Mesothelial cell of epicardium (in vitro differentiated cells): ENCODE measurements around the gene F11R. TPM values are rescaled to one million over a fixed set of nuclear protein-coding genes. Genes with fewer than 3 reads are reported as not detected.
"Not testable (repeated sequence)": the region's sequence is repeated elsewhere in the genome, so short reads cannot be mapped to it uniquely, and the experiment has no call there.

Experiments
- DNase-seq, 2 experiments: peaks; one replicate each; pipeline ENCODE4 v3.0.0; 2021; ENCODE audit warnings: low spot score in 2 of 2; ENCODE audit not compliant: unreplicated experiment in 2 of 2
- H3K27ac Mint-ChIP-seq: 2 replicates; pipeline ENCODE4 v1.8.0; 2021; ENCODE audit warnings: mixed read lengths
- H3K27me3 Mint-ChIP-seq: 2 replicates; pipeline ENCODE4 v1.8.0; 2021; ENCODE audit warnings: low read depth, mixed read lengths
- H3K36me3 Mint-ChIP-seq: 2 replicates; pipeline ENCODE4 v1.8.0; 2021; ENCODE audit warnings: mixed read lengths
- H3K4me1 Mint-ChIP-seq: 2 replicates; pipeline ENCODE4 v1.8.0; 2021; ENCODE audit warnings: mixed read lengths
- H3K4me3 Mint-ChIP-seq: 2 replicates; pipeline ENCODE4 v1.8.0; 2021; ENCODE audit warnings: mild to moderate bottlenecking, moderate library complexity, mixed read lengths
- H3K9me3 Mint-ChIP-seq: 2 replicates; pipeline ENCODE4 v1.8.0; 2021; ENCODE audit warnings: mixed read lengths
- total RNA-seq: library from RNA; stranded (reverse); gene quantifications from 3 replicates; pipeline ENCODE4 v1.2.1, GENCODE V29; 2021
- TF ChIP-seq, protein P1 (sequence below): fragments of 200-600 bp; sonication (generic); IDR thresholded peaks from one replicate; pipeline ENCODE4 v1.5.0; 2021; ENCODE audit warnings: antibody characterized with exemption; ENCODE audit not compliant: unreplicated experiment

Gene F11R
- total RNA-seq, 1 donor from 2014 or later: 114 TPM

DNA sequence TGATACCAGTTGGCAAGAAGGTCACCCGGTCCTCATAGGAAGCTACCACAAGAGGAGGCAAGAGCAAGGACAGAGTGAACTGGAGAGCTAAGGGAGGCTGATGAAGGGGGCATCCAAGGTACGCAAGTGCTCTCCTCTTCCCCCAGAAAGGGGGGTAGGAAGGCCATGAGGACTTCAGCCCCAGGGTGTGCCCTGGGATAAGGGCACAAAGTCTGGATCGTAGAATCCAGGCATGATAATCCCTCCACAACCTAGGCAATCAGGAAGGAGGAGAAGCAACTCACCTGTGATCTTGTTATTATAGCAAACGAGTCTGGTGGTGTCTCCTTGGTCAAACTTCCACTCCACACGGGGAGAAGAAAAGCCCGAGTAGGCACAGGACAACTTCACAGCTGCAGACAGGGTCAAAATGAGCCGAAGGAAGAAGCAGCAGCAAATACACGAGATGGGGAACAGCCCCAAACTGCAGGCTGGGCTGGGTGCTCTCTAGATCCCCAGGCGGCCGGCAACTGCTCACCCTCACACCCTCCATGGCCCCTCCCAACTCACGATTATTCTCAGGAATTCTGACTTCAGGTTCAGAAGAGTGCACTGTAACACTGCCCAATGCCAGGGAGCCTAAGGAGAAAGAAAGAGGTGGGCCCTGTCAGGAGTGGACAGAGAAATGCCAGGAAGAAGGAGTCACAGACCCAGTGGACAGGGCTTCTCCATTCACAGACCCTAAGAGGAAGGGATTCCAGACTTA lies 20.0 kb downstream of the F11R start:
- H3K4me1 Mint-ChIP-seq: peaks cover 17% of the 10 kb centered on the region
- DNase-seq: no peak
- TF ChIP-seq, protein P1, sequence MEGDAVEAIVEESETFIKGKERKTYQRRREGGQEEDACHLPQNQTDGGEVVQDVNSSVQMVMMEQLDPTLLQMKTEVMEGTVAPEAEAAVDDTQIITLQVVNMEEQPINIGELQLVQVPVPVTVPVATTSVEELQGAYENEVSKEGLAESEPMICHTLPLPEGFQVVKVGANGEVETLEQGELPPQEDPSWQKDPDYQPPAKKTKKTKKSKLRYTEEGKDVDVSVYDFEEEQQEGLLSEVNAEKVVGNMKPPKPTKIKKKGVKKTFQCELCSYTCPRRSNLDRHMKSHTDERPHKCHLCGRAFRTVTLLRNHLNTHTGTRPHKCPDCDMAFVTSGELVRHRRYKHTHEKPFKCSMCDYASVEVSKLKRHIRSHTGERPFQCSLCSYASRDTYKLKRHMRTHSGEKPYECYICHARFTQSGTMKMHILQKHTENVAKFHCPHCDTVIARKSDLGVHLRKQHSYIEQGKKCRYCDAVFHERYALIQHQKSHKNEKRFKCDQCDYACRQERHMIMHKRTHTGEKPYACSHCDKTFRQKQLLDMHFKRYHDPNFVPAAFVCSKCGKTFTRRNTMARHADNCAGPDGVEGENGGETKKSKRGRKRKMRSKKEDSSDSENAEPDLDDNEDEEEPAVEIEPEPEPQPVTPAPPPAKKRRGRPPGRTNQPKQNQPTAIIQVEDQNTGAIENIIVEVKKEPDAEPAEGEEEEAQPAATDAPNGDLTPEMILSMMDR: no peak
- H3K9me3 Mint-ChIP-seq: no peaks in the 10 kb centered on the region
- no peak overlapping the region for H3K4me3 Mint-ChIP-seq
- no peaks in the 10 kb centered on the region for H3K27me3 Mint-ChIP-seq
- H3K36me3 Mint-ChIP-seq: peaks cover 12% of the 10 kb centered on the region
- peak overlapping the region; percentile 54 for H3K27ac Mint-ChIP-seq

DNA sequence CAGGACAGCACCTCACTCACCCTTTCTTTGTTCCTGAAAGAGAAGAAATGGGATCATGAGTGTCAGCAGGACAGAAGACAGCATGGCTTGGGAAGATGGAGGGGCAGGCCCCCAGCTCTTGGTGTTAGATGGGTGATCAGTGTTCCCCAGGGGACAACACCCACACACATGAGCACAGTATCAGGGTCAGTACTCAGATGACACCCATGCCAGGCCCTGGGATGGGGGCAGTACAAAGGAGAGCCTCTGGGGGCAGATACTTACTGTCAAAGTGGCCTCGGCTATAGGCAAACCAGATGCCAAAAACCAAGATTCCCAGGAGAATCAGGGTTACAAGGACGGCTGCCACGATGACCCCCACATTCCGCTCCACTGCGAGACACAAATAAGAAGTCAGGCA lies 21.6 kb downstream of the F11R start:
- Mint-ChIP-seq H3K27ac (no peak overlapping the region), H3K9me3 (no peaks in the 10 kb centered on the region), H3K36me3 (peaks cover 14% of the 10 kb centered on the region), H3K4me1 (peaks cover 17% of the 10 kb centered on the region), H3K4me3 (no peak overlapping the region), H3K27me3 (no peaks in the 10 kb centered on the region)
- TF ChIP-seq, protein P1: no peak
- no peak for DNase-seq

GRCh38 chr1:160997323-160998038 lies 23.5 kb downstream of the F11R start:
- peaks cover 22% of the 10 kb centered on the region for H3K4me1 Mint-ChIP-seq
- TF ChIP-seq, protein P1: peak; percentile 30
- no peaks in the 10 kb centered on the region for H3K27me3 Mint-ChIP-seq
- H3K27ac Mint-ChIP-seq: peak overlapping the region; percentile 72
- peaks cover 14% of the 10 kb centered on the region for H3K36me3 Mint-ChIP-seq
- no peak overlapping the region for H3K4me3 Mint-ChIP-seq
- no peaks in the 10 kb centered on the region for H3K9me3 Mint-ChIP-seq
- peak in 1 of 2 experiments; percentile 46 for DNase-seq

DNA sequence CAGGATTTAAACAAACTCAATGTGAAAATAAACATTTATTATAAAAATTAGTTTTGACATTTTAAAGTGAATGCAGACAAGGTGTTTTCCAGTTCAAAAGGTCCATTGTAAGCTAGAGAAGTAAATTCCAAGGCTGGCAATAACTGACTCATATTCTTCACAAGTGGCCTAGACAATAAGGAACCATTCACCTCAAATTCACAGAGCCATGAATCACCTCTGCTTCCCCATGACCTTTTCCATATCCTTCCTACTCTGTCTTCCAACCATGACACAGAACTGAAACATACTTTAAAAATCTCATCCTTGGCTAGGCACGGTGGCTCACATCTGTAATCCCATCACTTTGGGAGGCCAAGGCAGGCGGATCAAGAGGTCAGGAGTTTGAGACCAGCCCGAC lies 24.8 kb downstream of the F11R start:
- Mint-ChIP-seq H3K27me3 (no peaks in the 10 kb centered on the region), H3K36me3 (peaks cover 14% of the 10 kb centered on the region), H3K27ac (no peak overlapping the region), H3K4me3 (no peak overlapping the region), H3K9me3 (no peaks in the 10 kb centered on the region), H3K4me1 (peaks cover 13% of the 10 kb centered on the region)
- TF ChIP-seq, protein P1: no peak
- no peak for DNase-seq

- DNase-seq: no peak
- Mint-ChIP-seq H3K4me1 (peaks cover 16% of the 10 kb centered on the region), H3K36me3 (peaks cover 4% of the 10 kb centered on the region), H3K27me3 (no peaks in the 10 kb centered on the region), H3K27ac (peak overlapping the region; percentile 30), H3K4me3 (no peak overlapping the region), H3K9me3 (no peaks in the 10 kb centered on the region)
- TF ChIP-seq, protein P1: no peak
Measured at GRCh38 chr1:160993544-160994193, 27.3 kb downstream of the F11R start.

- H3K27ac Mint-ChIP-seq, H3K4me3 Mint-ChIP-seq, DNase-seq, H3K9me3 Mint-ChIP-seq, H3K27me3 Mint-ChIP-seq, H3K36me3 Mint-ChIP-seq: not testable (repeated sequence)
- peaks cover 26% of the 10 kb centered on the region for H3K4me1 Mint-ChIP-seq
Measured at GRCh38 chr1:160992036-160992435, 28.9 kb downstream of the F11R start.
